Measurements from ENCODE around the gene IQGAP2.

The IQGAP2 gene

DNA sequence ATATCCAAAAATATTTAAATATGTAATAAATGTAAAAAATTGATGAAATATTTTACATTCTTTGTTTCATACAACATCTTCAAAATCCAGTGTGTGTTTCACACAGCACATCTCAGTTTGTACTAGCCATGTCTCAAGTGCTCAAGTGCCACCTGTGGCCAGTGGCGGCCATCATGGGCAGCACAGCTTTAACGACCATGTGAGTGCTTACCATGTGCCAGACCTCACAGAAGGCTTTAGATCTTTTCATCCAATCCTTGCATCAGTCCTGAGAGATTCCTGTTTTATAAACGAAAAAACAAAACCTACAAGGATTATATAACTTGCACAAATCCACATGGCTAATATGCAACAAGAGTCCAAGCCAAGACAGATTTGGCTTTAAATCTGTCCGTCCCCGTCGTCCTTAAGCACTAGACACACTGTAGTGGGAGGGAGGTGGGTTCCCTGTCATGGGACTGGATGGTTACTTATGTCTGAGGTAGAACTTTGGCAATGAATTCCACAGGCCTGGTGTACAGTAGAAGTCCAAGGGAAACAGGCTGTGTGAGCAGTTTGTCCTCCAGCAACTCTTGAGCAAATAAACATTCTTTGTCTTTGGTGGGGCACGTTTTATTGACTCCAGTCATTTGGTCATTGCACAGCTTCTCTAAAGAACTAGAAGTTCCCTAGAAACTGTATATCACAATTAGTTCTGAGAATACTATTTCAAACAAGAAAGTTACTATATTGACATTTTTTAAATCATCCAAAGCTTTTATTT lies 287.8 kb downstream of the IQGAP2 start:
- DNase-seq (ENCODE audit: low spot score), result no peak

DNA sequence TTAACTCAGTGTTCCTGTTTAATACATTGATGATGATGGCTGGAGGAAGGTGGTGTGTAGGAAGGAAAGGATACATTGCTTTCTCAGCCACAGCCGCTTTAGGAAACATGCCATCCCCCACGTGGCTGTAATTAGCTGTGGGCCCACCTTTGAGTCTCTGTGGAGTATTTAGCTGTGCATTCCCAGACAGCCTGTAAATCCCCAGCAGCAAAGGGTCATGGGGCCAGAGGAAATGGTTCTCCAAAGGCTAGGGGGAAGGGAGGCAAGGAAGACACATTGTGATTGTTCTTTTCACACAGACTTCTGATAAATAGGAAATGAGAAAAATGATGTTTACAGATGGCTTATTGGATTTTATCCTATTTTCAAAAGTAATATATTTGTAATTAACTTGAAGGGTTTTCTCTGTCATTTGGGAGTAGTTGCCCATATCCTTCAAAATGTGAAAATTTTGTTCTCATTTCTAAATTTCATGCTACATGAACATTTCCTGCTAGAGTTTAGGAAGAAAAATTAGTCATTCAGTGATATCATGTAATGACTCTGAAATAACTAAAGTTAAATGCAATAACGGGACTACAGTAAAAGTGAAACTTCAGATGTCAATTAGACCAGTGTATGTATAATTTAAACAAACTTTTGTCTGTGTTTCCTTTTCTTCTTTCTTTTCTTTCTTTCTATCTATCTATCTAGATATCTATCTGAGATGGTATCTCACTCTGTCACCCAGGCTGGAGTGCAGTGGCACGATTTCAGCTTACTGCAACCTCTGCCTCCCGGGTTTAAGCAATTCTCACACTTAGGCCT lies 288.6 kb downstream of the IQGAP2 start:
- no peak for DNase-seq (ENCODE audit: low spot score)

DNA sequence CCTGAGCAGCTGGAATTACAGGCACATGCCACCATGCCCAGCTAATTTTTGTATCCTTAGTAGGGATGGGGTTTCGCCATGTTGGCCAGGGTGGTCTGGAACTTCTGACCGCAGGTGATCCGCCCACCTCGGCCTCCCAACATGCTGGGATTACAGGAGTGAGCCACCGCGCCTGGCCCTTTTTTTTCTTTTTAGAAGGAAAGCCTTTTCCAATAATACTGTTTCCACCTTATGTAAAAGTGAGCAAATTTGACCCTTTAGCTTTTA lies 289.1 kb downstream of the IQGAP2 start:
- DNase-seq (ENCODE audit: low spot score), result no peak

DNA sequence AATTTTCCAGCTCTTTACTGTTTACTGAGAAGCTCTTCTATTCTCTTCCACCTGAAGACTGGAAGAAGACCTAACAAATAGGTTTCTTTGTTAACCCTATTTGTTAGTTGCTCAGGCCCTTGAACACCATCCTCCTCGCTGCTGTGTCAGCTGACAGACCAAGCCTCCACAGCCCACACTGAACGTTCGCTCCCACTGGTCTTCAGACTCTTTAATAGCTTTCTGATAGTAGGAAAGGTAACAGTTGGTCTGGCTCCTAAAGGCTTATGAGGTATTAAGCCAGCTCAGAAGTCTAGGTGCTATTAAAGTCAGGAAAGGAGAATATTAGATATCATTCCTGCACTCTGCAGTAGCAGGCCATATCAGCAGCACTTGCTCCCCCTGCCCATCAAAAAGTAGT lies 289.6 kb downstream of the IQGAP2 start:
- no peak for DNase-seq (ENCODE audit: low spot score)

DNA sequence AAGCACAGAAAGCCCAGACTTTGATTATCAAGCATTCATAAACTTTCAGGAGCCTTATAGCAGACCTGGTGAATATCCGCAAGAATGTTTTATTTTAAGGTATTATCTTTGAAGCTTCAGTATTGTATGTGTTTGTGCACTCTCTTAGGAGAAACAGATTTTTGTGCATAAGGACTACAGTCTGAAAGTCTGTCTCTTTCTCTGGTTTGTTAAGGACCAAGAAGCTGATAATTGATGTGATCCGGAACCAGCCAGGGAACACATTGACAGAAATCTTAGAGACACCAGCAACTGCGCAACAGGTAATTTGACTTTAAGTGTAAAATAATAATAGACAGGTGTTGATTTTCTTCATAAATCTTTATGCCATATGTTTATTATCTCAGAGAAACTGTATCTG lies 290.1 kb downstream of the IQGAP2 start:
- DNase-seq (ENCODE audit: low spot score), result no peak

DNA sequence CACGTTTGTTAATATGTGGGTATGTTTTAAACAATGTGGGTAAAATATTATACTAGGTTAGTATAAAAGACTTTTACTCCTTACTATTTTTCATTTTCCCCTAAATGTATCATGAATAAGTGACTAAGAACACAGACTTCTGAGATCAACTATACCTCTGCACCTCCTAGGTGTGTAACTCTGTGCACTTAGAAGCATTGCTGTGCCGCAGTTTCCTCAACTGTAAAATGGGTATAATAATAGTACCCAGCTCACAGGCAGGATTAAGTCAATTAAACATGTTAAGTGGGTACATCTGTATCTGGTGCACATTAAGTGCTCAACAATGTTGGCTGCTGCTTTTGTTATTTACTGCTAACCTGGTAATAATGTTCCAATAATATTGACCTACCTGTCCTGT lies 291.2 kb downstream of the IQGAP2 start:
- DNase-seq (ENCODE audit: low spot score), result no peak

DNA sequence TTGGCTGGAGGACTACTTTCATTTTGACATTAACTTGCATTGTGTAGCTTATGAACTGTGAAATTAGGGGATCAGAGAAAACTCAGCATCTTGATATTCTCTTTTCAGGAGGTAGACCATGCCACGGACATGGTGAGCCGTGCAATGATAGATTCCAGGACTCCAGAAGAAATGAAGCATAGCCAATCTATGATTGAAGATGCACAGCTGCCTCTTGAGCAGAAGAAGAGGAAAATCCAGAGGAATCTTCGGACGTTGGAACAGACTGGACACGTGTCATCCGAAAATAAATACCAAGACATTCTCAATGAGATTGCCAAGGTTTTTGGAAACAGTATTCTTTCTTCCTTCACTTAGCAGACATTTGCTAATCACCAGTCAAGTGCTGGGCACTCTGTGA lies 292.3 kb downstream of the IQGAP2 start:
- no peak for DNase-seq (ENCODE audit: low spot score)

DNA sequence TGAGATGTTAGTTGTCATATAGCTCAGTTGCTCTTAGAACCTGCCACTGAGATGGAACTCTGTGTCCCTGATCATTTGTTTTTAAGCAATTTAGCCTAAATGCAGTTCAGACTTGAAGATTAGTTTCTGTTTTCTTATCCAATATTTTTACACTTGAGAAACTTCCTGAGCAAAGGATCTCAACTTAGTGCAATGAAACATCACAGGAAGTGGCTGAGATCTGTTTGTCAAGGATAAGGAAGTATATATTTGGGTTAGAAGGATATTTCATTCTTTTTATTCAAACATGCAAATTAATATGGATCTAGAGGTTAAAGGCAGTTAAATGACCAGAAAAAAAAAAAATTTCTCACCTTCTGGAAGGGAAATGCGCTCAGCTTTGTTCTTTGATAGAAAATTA lies 293.2 kb downstream of the IQGAP2 start:
- DNase-seq (ENCODE audit: low spot score), result no peak

DNA sequence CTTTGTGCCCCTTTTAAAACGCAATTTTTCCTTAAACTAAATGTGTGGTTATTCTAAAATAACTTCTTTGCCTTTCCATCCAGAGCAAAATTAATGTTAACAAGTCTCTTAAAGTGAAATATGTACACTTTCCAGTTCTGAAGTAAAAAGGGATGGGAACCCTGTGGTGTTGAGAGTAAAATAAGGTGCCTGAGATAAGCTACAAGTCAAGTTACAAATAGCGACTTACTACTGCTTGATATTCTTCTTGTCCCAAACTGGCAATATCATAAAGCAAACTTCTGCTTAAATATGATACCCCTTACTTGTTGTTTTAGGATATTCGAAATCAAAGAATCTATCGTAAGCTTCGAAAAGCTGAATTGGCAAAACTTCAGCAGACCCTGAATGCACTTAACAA lies 294.6 kb downstream of the IQGAP2 start:
- no peak for DNase-seq (ENCODE audit: low spot score)

DNA sequence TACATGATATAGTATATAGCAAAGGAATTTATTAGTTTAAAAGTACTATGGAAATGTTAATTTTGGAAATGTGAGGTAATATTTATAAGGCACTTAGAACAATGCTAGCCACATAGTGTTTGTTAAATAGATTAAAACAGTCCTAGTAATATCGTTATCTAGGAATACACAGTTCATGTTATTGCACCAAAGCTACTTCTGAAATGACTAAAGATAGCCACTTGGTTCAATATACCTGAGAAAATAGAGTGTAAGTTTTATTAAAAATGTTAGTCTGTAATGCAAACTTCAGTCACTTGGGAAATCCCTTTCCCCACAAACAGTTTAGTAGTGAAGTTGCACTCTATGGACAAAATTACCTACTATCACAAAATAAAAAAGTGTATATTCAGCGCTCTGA lies 297.5 kb downstream of the IQGAP2 start:
- DNase-seq (ENCODE audit: low spot score), result no peak

DNA sequence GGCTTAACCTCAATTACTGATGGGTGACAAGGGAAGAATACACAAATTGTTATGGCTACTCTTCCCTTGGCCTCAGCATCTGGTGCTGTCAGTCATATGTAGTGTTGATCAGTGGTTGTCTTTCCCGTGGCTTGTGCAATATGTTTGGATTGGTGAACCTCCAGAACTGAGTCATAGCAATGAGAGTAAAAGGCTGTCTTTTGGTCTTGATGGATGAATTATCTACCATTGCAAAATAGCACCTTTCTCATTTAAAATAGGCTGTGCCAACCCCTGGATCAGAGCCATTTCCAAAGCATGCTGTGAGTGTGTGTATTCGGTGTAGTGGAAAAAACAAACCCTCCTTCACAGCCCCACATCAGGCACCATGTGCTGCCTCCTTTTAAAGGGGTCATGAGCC lies 298.2 kb downstream of the IQGAP2 start:
- DNase-seq (ENCODE audit: low spot score), result no peak

DNA sequence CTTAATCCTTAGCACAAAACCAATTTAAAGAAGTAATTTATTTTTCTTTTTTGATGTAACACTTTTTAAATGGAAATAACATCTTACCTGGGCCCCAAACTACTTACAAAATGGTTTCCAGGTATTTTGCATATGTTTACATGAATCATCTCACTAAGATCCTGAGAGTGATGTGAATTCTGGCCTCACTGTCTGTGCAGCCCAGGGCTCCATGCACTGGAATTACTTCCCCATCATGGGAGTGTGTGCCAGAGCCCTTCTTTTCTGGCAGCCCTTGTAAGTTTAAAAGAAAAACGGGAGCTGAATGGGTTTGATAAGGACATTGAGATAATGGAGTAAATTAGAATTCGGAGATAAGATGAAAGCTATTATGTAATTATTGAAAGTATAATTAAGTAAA lies 300.6 kb downstream of the IQGAP2 start:
- no peak for DNase-seq (ENCODE audit: low spot score)

DNA sequence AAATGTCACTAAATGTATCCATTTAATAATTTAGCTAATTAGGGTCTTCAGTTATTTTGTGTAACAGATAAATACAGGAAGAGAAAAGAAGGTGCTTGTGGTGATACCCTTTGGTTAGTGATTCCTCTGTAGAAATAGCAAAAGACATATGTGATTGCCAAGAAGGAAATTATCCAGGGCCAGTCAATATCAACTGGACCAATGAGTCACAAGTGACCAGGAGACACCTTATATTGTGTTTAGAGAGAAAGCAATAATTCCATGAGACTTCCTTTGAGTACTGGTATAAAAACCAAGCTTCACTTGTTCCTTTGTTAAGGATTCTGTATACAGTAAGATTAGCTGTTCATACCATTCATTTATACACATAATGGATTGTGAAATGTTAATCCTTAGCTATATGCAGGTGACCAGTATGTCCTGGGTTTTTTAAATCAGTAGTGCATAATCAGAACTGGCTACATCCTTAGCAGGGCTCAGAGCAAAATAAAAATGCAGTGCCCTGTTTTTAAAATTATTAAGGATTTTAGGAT lies 301.1 kb downstream of the IQGAP2 start:
- DNase-seq (ENCODE audit: low spot score), result no peak

DNA sequence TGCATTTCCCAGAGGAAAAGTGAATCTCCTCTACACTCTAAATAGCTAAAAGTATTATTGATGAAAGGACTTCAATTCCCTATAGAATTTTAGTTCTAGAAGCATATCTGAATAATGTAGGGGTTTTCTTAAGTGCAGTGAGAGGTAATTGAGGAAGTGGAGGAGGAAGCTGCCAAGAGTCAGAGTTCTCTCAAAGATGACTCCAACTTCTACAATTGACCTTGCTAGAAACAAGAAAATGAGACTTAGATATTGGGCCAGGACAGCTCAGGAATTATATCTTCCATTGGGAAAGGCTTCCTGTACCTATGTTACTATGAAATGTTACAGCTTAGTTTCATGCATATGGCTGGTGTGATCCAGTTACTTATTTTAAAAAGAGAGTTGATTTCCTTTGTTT lies 302.5 kb downstream of the IQGAP2 start:
- DNase-seq (ENCODE audit: low spot score), result no peak

DNA sequence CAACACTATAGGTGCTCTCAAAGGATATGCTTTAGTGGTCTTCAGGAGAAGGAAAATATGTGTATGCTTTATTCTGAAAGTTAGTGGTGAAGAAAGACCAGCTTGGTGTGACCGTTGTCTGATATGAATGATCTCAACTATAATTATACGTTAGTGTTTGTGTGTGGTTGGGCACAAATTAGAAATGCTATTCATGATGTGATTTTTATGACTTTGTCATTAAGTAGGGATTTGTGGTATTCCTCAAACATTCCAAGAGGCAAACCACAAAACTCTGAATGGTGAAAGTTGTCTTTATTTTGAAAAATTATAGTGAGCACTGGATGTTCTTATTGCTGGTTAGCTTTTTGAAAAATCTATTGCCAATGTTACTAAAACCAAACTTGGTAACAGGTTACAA lies 306.7 kb downstream of the IQGAP2 start:
- DNase-seq (ENCODE audit: low spot score), result no peak

DNA sequence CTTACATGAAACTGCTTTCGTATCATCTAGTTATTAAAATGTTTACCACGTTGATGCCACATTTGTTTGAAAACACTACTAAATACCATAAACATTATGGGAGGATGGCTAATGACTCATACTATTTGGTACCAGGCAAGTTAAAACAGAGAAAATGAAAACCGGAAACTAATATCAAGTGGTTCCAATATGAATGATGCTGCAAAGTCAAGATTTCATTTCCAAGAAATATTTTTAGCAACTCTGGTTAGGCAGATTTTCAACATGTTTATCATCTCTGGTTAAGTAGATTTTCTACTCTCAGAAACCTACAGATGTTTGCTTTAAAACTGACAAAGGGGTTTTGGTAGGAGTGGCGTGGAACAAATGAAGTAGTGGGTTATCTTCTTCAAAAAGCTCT lies 307.9 kb downstream of the IQGAP2 start:
- no peak for DNase-seq (ENCODE audit: low spot score)

DNA sequence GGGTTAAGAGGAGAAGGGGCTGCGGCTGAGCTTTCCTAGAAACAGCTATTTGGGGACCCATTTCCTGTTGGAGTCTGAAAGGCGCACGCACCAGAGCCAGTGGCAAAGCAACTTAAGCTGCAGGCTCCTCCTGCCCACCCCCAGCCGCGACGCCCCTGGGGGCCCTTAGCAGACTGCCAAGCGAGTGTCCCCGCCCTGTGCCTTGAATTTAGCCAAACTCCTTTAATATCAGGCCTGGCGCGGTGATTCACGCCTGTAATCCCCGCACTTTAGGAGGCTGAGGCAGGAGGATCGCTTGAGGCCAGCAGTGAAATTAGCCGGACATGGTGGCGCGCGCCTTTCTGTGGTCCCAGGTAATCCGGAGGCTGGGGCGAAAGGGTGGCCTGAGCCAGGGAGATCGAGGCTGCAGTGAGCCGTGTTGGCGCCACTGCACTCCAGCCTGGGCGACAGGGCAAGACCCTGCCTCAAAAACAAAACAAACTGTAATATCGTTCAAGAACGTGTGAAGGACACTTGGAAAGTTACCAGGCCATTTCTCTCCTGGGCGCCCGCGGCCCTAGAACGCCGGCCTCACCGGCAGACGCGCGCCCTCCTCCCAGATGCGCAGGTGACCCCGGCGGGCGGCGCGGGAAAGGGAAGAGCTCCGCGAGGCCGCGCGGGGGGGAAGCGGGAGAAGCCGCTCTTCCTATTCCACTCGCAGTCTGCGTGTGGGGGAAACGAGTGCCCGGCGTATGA lies 311.8 kb downstream of the IQGAP2 start:
- no peak for DNase-seq (ENCODE audit: low spot score)

DNA sequence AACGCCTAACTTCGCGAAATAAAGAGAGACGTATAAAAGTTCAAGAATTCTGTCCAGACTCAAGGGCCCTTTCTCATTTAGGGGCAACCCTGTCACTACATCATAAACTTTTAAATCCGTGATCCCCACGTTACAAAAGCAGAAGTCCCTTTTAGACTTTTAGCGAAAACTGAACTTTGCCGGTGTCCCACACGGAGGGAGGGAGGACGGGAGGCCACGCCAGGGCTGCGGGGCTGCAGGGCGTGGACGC lies 312.3 kb downstream of the IQGAP2 start:
- DNase-seq (ENCODE audit: low spot score), result no peak

DNA sequence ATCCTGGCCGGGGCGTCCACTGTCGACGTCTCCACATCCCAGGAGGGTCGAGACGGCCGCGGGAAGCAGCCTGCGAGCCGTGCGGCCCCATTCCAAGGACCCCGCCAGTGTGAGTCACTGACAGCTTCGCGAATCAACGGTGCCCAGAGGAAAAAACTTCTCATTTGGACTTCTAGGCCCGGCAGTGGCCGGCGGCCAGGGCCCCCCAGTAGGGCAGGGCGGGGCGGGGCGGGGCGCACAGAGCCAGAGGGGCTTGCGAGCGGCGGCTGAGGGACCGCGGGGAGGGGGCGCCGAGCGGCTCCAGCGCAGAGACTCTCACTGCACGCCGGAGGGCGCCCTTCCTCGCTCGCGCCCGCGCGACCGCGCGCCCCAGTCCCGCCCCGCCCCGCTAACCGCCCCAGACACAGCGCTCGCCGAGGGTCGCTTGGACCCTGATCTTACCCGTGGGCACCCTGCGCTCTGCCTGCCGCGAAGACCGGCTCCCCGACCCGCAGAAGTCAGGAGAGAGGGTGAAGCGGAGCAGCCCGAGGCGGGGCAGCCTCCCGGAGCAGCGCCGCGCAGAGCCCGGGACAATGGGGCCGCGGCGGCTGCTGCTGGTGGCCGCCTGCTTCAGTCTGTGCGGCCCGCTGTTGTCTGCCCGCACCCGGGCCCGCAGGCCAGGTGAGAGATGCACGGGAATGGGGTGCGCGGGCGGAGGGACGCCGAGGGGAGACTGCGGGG lies 312.8 kb downstream of the IQGAP2 start, which contains the start of gene F2R:
TSS of gene F2R (plus strand) at position 391 of the 720 bp plus-strand sequence. CDS start at position 573, 182 bp downstream.
- DNase-seq (ENCODE audit: low spot score), result peak; percentile 83

DNA sequence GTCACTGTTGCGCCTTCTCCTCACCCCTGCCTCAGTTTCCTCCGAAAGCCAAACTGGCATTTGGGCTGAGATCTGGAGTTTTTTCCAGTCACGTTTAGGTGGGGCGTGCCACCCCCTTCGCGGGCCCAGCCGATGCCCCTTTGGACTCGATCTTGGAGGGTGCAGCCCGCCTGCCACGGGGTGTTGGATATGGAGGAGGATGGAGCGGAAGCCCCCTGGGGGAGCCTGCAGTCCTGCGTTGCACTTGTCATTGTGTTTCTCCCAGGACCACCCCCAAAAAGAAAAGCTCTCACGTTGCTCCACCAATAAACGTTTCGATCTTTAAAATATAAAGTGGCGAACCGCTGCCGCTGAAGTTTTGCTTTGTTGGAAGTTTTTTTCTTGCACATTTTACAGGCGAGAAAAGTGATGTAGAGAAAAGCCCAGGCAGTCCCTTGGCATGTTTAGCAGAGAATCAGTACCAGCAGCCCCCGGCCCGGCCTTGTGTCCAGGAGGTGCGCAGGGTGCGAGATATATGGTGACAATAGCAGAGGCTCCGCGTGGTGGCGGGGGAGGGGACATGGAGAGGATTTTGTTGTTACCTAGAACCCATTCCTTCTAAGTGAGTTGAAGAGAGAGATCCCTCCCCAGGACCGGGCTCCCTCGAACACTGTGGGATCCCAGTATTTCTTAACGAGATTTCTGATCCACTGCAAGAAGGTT lies 313.5 kb downstream of the IQGAP2 start:
- DNase-seq (ENCODE audit: low spot score), result no peak

DNA sequence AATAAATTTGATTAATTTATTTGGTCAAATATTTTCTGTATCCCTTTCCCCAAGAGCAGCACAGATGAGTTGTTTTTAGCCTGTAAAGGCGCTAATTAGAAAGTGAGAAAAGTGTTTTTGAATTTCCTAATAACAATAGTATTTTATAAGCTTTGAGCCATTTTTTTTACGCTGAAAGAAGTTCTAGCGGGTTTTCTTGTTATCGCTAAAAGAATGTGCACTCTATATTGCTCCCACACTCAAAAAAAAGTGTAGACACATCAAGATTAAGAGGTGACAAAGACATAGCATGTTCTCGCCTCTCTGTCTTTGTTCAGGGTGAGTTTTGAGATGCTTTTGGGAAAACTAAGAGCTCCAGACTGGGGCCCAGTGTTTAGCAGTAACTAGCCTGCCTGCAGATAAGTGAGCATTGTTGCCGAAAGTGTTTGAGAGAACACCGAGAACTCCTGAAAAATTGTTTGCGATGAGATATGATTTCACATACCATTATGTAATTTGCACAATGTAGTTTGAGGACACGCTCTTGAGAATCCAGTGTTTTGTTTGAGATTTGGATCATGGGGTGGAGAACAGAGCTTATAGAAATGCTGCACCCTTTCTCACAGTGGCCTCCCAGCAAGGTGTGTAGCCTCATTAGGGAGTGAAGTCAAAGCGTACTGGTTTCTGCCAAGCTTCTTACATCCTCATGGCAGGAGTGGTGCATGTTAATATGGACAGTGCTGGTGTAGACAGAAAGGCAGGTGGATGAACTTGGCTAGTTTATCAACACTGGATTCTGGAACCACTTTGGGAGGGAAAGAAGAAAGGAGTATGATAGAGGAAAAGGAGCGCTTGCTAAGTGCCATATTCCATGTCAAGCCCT lies 314.4 kb downstream of the IQGAP2 start:
- no peak for DNase-seq (ENCODE audit: low spot score)

Measured in left forelimb (tissue), 1 donor.